Forelimb muscle (tissue), 1 donor: ENCODE measurements around the gene ARAP1. TPM values are rescaled to one million over a fixed set of nuclear protein-coding genes. Genes with fewer than 3 reads are reported as not detected.

Experiments used
- DNase-seq: peaks from one replicate; pipeline ENCODE4 v3.0.0-alpha.2; 2013; ENCODE audit warnings: low read depth
- polyA plus RNA-seq: library from polyadenylated mRNA; unstranded; fragments of 120-200 nt; gene quantifications from one replicate; pipeline ENCODE4 v1.2.1, GENCODE V29; 2013; ENCODE audit not compliant: insufficient read length

ARAP1 gene
- polyA plus RNA-seq, 1 donor = 55.3 TPM

GRCh38 chr11:72743321-72744221 lies 8.6 kb downstream of the ARAP1 start:
- no peak for DNase-seq

GRCh38 chr11:72742513-72743320 lies 9.5 kb downstream of the ARAP1 start:
- no peak for DNase-seq

GRCh38 chr11:72741849-72742512 lies 10.2 kb downstream of the ARAP1 start:
- DNase-seq = no peak

- DNase-seq = no peak
These were observed 10.8 kb downstream of the ARAP1 start for GRCh38 chr11:72741429-72741833.

GRCh38 chr11:72740562-72741428 lies 11.4 kb downstream of the ARAP1 start:
- DNase-seq = no peak

- no peak for DNase-seq
These were observed 12.2 kb downstream of the ARAP1 start for GRCh38 chr11:72740060-72740424.

- DNase-seq = no peak
These were observed 12.8 kb downstream of the ARAP1 start for GRCh38 chr11:72739240-72740059.

GRCh38 chr11:72738199-72739141 lies 13.7 kb downstream of the ARAP1 start:
- no peak for DNase-seq

- no peak for DNase-seq
These were observed 14.9 kb downstream of the ARAP1 start for GRCh38 chr11:72737336-72737735.

GRCh38 chr11:72736452-72737069 lies 15.6 kb downstream of the ARAP1 start:
- no peak for DNase-seq

- no peak for DNase-seq
These were observed 16.6 kb downstream of the ARAP1 start for GRCh38 chr11:72735495-72736027.

- DNase-seq = no peak
These were observed 19.9 kb downstream of the ARAP1 start for GRCh38 chr11:72732329-72732728.

- no peak for DNase-seq
These were observed 21.5 kb downstream of the ARAP1 start for GRCh38 chr11:72730737-72731136.

GRCh38 chr11:72730243-72730642 lies 22.0 kb downstream of the ARAP1 start:
- DNase-seq = no peak

GRCh38 chr11:72727521-72727920 lies 24.7 kb downstream of the ARAP1 start:
- DNase-seq = no peak

- DNase-seq = no peak
These were observed 25.7 kb downstream of the ARAP1 start for GRCh38 chr11:72726266-72727220.

- no peak for DNase-seq
These were observed 26.5 kb downstream of the ARAP1 start for GRCh38 chr11:72725724-72726028.
